Gastroesophageal sphincter (tissue), 3 donors: Measurements from ENCODE around the gene MRE11.

Source experiments
- EP300 ChIP-seq: sonication (generic); formaldehyde crosslinking; IDR thresholded peaks from one replicate; pipeline ENCODE4 v1.6.1; 2017; ENCODE audit warnings: antibody characterized with exemption, mild to moderate bottlenecking
- POLR2AphosphoS5 ChIP-seq: sonication (generic); formaldehyde crosslinking; IDR thresholded peaks from one replicate; pipeline ENCODE4 v1.6.1; 2017; ENCODE audit warnings: antibody characterized with exemption
- TF ChIP-seq, protein P1 (sequence below), 4 experiments: fragments of 200-600 bp in 2 of 4; fragments of 450-650 bp in 2 of 4; sonication (generic) in 1 of 4; IDR thresholded peaks; one replicate each; pipeline ENCODE4 v1.5.1; 2017 to 2019; ENCODE audit warnings: antibody characterized with exemption in 4 of 4, mild to moderate bottlenecking in 2 of 4, moderate library complexity in 2 of 4

DNA sequence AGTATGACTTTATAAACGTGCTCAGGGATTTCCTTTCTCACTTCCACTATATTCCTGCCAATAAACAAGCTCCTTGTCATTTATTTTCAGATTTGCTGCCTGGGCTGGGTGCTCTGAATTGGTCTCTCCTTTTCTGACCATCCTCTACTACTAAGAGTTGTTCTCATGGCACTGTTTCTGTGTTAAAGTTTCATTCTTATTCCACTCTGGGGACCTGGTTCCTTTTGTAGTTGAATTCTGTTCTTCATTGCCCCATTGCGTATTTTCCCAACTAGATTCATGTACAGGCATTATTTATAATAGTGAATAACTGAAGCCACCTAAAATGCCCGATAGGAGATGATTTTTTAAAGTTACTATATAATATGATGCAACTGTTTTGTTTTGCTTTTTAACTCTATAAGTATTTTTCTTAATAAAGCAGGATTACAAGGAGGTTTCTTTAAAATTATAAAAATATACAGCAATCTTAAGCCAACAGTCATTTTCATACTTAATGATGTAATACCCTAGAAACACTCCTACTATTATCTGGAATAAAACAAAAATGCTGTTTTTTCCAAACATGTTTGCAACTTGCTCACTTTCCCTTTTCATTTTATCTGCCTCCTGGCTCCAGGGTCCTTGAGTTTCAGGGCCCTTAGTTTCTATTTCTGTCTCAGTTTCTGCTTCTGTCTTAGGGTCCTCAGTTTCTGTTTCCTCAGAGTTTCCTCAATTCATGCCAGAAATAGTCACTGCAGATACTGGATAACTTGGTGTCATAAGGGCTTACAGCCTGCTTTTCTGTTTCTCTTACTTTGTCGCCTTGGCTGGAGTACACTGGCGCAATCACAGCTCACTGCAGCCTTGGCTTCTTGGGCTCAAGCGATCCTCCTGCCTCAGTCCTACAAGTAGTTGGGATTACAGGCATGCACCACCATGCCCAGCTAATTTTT is 40.3 kb upstream of the MRE11 start:
- TF ChIP-seq, protein P1, sequence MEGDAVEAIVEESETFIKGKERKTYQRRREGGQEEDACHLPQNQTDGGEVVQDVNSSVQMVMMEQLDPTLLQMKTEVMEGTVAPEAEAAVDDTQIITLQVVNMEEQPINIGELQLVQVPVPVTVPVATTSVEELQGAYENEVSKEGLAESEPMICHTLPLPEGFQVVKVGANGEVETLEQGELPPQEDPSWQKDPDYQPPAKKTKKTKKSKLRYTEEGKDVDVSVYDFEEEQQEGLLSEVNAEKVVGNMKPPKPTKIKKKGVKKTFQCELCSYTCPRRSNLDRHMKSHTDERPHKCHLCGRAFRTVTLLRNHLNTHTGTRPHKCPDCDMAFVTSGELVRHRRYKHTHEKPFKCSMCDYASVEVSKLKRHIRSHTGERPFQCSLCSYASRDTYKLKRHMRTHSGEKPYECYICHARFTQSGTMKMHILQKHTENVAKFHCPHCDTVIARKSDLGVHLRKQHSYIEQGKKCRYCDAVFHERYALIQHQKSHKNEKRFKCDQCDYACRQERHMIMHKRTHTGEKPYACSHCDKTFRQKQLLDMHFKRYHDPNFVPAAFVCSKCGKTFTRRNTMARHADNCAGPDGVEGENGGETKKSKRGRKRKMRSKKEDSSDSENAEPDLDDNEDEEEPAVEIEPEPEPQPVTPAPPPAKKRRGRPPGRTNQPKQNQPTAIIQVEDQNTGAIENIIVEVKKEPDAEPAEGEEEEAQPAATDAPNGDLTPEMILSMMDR (IDR thresholded peaks at IDR 0.05): no peak
- no peak for TF ChIP-seq EP300
- no peak for TF ChIP-seq POLR2AphosphoS5
